Calu3 (cell line): ENCODE measurements around the gene C20orf173. TPM values are rescaled to one million over a fixed set of nuclear protein-coding genes. Genes with fewer than 3 reads are reported as not detected.
A peak's percentile ranks its signal among the peaks of the same experiment; 100 is the strongest.

Experiments
- BruUV-seq: library from RNA; stranded (reverse); fragments of 400-500 nt; replicated peaks from 2 replicates; lab custom pipeline; 2021; lab: Mats Ljungman, UMichigan
- CTCF ChIA-PET: fragments of 300-600 bp; sonication (Branson Sonifier 250); formaldehyde crosslinking; loops from one replicate; lab custom pipeline; 2022; ENCODE audit warnings: antibody characterized with exemption; lab: Charles Lee
- DNase-seq: peaks from one replicate; pipeline ENCODE4 v3.0.0; 2022
- H3K27ac Mint-ChIP-seq: one replicate; pipeline ENCODE4 v1.8.0; 2022; ENCODE audit warnings: mixed read lengths; ENCODE audit not compliant: unreplicated experiment
- H3K27me3 Mint-ChIP-seq: one replicate; pipeline ENCODE4 v1.8.0; 2022; ENCODE audit warnings: mixed read lengths; ENCODE audit not compliant: unreplicated experiment
- H3K36me3 Mint-ChIP-seq: one replicate; pipeline ENCODE4 v1.8.0; 2022; ENCODE audit warnings: mild to moderate bottlenecking, moderate library complexity, mixed read lengths; ENCODE audit not compliant: insufficient read depth, unreplicated experiment
- H3K4me1 Mint-ChIP-seq: one replicate; pipeline ENCODE4 v1.8.0; 2022; ENCODE audit warnings: mild to moderate bottlenecking, low read depth, mixed read lengths; ENCODE audit not compliant: unreplicated experiment
- H3K4me3 Mint-ChIP-seq: one replicate; pipeline ENCODE4 v1.8.0; 2022; ENCODE audit warnings: mild to moderate bottlenecking, low read depth, moderate library complexity, mixed read lengths; ENCODE audit not compliant: unreplicated experiment
- H3K9me3 Mint-ChIP-seq: one replicate; pipeline ENCODE4 v1.8.0; 2022; ENCODE audit warnings: low read depth, mixed read lengths; ENCODE audit not compliant: unreplicated experiment
- intact Hi-C: fragments of 100-400 bp; cut with micrococcal nuclease; formaldehyde crosslinking; loops from one replicate; pipeline ENCODE4 v1.10.0; 2022; ENCODE audit not compliant: unreplicated experiment
- total RNA-seq: library from RNA; stranded (reverse); gene quantifications from 2 replicates; pipeline ENCODE4 v1.2.3, GENCODE V29; 2022
- TF ChIP-seq, protein P1 (sequence below): fragments of 200-600 bp; IDR thresholded peaks from one replicate; pipeline ENCODE4 v1.8.0; 2022; ENCODE audit warnings: antibody characterized with exemption; ENCODE audit not compliant: unreplicated experiment

C20orf173 gene
- total RNA-seq, 1 experiment from 2014 or later = not detected

DNA sequence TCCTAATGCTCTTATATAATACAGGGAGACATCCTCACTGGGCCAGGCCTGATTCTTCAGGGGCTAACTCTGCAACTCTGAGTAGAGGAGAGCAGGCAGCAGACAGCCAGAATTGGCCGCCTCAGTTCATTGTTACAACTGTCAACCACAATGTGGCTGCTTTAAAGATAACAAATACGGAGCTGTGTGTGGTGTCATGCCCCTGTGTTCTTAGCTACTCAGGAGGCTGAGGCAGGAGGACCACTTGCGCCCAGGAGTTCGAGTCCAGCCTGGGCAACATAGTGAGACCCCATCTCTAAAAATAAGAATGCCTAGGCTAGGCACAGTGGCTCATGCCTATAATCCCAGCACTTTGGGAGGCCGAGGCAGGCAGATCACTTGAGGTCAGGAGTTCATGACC, 39.7 kb downstream of the C20orf173 start:
- no TSS peak for BruUV-seq
- TF ChIP-seq, protein P1, sequence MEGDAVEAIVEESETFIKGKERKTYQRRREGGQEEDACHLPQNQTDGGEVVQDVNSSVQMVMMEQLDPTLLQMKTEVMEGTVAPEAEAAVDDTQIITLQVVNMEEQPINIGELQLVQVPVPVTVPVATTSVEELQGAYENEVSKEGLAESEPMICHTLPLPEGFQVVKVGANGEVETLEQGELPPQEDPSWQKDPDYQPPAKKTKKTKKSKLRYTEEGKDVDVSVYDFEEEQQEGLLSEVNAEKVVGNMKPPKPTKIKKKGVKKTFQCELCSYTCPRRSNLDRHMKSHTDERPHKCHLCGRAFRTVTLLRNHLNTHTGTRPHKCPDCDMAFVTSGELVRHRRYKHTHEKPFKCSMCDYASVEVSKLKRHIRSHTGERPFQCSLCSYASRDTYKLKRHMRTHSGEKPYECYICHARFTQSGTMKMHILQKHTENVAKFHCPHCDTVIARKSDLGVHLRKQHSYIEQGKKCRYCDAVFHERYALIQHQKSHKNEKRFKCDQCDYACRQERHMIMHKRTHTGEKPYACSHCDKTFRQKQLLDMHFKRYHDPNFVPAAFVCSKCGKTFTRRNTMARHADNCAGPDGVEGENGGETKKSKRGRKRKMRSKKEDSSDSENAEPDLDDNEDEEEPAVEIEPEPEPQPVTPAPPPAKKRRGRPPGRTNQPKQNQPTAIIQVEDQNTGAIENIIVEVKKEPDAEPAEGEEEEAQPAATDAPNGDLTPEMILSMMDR = no peak
- Mint-ChIP-seq H3K4me3 (no peak overlapping the region), H3K4me1 (no peaks in the 10 kb centered on the region), H3K27me3 (no peaks in the 10 kb centered on the region), H3K36me3 (peaks cover 26% of the 10 kb centered on the region), H3K27ac (no peak overlapping the region), H3K9me3 (no peaks in the 10 kb centered on the region)
- intact Hi-C loops = no loop called here
- CTCF ChIA-PET = no interaction called here
- DNase-seq = no peak

DNA sequence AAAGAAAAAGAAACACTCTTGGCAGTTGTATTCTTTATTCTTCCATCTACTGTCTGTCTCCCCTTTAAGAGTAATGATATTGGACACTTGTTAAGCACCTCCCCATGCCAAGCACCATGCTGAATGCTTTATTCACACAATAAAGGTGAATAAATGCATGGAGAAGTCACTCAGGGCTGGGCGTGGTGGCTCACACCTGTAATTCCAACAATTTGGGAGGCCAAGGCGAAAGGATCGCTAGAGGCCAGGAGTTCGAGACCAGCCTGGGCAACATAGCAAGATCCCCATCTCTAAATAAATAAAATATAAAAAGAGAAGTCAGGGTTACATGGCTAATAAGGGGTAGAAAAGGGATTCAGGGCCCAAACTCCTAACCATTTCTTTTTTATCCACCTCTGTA, 42.0 kb downstream of the C20orf173 start:
- Mint-ChIP-seq H3K27ac (no peak overlapping the region), H3K4me3 (no peak overlapping the region), H3K27me3 (no peaks in the 10 kb centered on the region), H3K9me3 (peaks cover 6% of the 10 kb centered on the region), H3K36me3 (peaks cover 31% of the 10 kb centered on the region), H3K4me1 (no peaks in the 10 kb centered on the region)
- TF ChIP-seq, protein P1 = no peak
- DNase-seq = no peak
- CTCF ChIA-PET = no interaction called here
- BruUV-seq = no TSS peak
- intact Hi-C loops = no loop called here

DNA sequence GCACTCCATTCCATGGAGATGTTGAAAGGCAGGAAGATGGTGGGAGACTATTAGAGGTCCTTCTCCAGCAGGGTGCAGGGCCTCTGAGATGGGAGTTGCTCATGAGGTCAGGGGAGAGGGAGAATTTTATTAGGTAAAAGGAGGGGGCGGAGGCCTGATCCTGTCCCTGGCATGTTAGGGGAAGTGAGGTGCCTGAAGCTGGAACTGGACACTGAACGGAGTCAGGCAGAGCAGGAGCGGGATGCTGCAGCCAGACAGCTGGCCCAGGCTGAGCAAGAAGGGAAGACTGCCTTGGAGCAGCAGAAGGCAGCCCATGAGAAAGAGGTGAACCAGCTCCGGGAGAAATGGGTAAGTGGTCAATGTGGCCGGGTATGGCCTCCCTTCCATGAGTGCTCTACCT, 49.7 kb downstream of the C20orf173 start:
- BruUV-seq = no TSS peak
- Mint-ChIP-seq H3K27me3 (no peaks in the 10 kb centered on the region), H3K4me1 (no peaks in the 10 kb centered on the region), H3K27ac (no peak overlapping the region), H3K4me3 (no peak overlapping the region), H3K36me3 (peaks cover 18% of the 10 kb centered on the region), H3K9me3 (peaks cover 6% of the 10 kb centered on the region)
- CTCF ChIA-PET = interaction anchor here (1.3 to 1.6 kb wide), 3 partner anchors 11 to 28 kb away, joined by 3 to 5 read pairs (median 4); no protein-coding TSS in a partner anchor
- intact Hi-C loops = no loop called here
- TF ChIP-seq, protein P1 = no peak
- DNase-seq = no peak

DNA sequence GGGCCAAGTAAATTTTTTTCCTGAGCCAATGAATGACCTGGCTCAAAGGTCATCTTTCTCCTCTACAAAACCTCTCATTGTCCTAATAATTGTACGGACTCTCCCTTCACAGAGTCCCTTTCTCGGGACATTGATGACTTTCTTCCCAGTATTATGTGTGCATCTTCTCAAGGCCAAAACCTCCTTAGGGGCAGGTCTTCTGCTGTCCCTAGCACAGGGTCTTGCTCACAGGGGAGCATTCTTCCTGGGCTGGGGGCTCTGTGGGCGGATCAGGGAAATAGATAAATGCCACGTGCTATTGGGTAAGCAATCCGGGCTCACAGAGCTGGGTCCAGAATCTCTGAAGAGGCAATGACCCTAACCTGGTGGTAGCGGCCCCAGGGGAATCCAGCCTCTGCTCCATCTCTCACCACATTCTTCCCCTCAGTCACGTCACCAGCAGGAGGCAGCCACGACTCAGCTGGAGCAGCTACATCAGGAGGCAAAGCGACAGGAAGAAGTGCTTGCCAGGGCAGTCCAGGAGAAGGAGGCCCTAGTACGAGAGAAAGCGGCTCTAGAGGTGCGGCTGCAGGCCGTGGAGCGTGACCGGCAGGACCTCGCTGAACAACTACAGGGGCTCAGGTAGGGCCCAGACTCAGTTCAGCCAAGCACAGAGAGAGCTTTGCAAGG, 50.5 kb downstream of the C20orf173 start:
- no TSS peak for BruUV-seq
- TF ChIP-seq, protein P1 = peak; percentile 15
- no peak overlapping the region for H3K27ac Mint-ChIP-seq
- H3K4me1 Mint-ChIP-seq = no peaks in the 10 kb centered on the region
- H3K36me3 Mint-ChIP-seq = peaks cover 10% of the 10 kb centered on the region
- H3K9me3 Mint-ChIP-seq = peaks cover 3% of the 10 kb centered on the region
- intact Hi-C loops = no loop called here
- no peak for DNase-seq
- H3K4me3 Mint-ChIP-seq = no peak overlapping the region
- H3K27me3 Mint-ChIP-seq = no peaks in the 10 kb centered on the region
- CTCF ChIA-PET = interaction anchor here (0.8 to 1.6 kb wide), 4 partner anchors 12 to 29 kb away, joined by 3 to 5 read pairs (median 4); no protein-coding TSS in a partner anchor

Other genes starting within 250 kb of the C20orf173 start
- gene EIF6, start 244.9 kb downstream of the C20orf173 start, total RNA-seq = 271 and 317 TPM in 2 replicates
- 0.12 TPM in 1 of 2 replicates, not detected in the other for gene FAM83C, start 237.2 kb downstream of the C20orf173 start, total RNA-seq
- 70.4 and 75.9 TPM in 2 replicates for gene UQCC1, start 117.7 kb downstream of the C20orf173 start, total RNA-seq
- not detected in 2 replicates for gene GDF5, start 91.4 kb downstream of the C20orf173 start, total RNA-seq
- gene CEP250, start 74.1 kb downstream of the C20orf173 start, total RNA-seq = 49.0 and 61.0 TPM in 2 replicates
- gene ERGIC3, start 12.4 kb upstream of the C20orf173 start, total RNA-seq = 392 and 411 TPM in 2 replicates
- gene SPAG4, start 86.2 kb upstream of the C20orf173 start, total RNA-seq = 7.7 and 15.9 TPM in 2 replicates
- 458 and 505 TPM in 2 replicates for gene CPNE1, start 135.2 kb upstream of the C20orf173 start, total RNA-seq
- gene RBM12, start 135.2 kb upstream of the C20orf173 start, total RNA-seq = 125 and 133 TPM in 2 replicates
- 44.6 and 53.0 TPM in 2 replicates for gene NFS1, start 169.7 kb upstream of the C20orf173 start, total RNA-seq
- gene ROMO1, start 169.8 kb upstream of the C20orf173 start, total RNA-seq = 230 and 267 TPM in 2 replicates
- gene RBM39, start 212.6 kb upstream of the C20orf173 start, total RNA-seq = 422 and 479 TPM in 2 replicates
- 47.4 and 56.7 TPM in 2 replicates for gene PHF20, start 242.4 kb upstream of the C20orf173 start, total RNA-seq